ENCODE measurements around the gene MCOLN3.

Gene MCOLN3

DNA sequence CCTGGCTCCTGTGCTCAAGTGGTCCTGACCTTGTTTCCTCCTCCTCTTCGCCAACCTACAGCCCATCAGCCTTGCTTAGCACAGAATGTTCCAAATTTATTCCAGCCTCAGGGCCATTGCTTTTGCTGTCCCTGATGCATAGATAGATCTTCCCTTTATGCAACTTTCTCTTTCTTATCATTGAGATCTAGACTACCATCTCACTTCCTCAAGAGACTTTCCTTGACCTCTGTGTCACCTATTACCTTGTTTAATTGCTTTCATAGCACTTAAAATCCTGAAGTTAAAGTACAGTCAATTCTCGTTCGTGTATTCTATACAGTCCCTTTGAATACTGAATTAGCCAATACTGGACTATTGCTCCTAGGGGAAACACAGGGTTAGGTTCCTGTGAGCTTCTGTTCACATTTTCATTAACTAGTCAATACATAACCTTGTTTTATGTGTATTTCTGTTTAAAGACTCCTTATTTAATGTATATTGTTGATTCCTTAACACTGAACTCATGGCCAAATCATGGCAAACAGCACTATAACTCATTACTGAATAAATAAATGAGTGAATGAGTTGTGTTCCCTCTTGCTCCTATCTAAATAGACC, 26.2 kb upstream of the MCOLN3 start:
- H3K9me3 ChIP-seq (ENCODE audit: control insufficient read depth in 5 of 5, low read length in 5 of 5): no peaks in the 10 kb centered on the region
- no peak overlapping the region for H3K9ac ChIP-seq (ENCODE audit: low read length in 5 of 5)
- H3K4me1 ChIP-seq (ENCODE audit: control insufficient read depth in 5 of 5, insufficient read depth in 5 of 5, low read length in 5 of 5): no peaks in the 10 kb centered on the region
- H3K27me3 ChIP-seq (ENCODE audit: control insufficient read depth in 5 of 5, insufficient read depth in 4 of 5, low read length in 5 of 5): no peaks in the 10 kb centered on the region
- H3K36me3 ChIP-seq (ENCODE audit: control insufficient read depth in 5 of 5, insufficient read depth in 5 of 5, low read length in 5 of 5): no peaks in the 10 kb centered on the region
- H3K27ac ChIP-seq (ENCODE audit: low read depth, low read length): no peak overlapping the region
- no peak overlapping the region for H3K4me3 ChIP-seq (ENCODE audit: low read depth in 1 of 5, low read length in 5 of 5)

DNA sequence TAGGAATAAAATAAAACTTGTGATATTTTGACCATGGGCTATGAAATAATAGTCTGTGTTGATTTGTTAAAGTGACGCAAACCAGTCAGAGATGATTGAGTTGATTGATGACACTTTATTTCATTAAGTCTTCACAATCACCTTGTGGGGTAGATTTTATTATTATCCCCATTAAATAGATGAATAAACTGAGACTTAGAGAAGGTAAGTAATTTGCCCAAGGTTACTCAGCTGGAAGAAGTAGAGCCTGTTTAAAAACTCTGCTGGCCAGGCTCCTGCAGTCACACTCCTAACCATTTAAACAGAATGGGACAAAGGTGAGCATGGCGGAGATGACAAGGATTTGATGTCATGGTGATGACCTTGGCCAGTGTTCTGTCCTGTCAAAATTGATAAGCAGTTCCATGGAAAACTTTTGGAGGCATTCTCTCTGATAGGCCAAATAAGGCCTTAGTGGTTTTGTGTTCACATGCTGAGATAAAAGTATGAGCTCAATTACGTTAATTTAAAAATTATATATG, 22.7 kb upstream of the MCOLN3 start:
- Histone ChIP-seq H3K9me3 (ENCODE audit: control insufficient read depth in 5 of 5, low read length in 5 of 5) (no peaks in the 10 kb centered on the region), H3K27me3 (ENCODE audit: control insufficient read depth in 5 of 5, insufficient read depth in 4 of 5, low read length in 5 of 5) (no peaks in the 10 kb centered on the region)

DNA sequence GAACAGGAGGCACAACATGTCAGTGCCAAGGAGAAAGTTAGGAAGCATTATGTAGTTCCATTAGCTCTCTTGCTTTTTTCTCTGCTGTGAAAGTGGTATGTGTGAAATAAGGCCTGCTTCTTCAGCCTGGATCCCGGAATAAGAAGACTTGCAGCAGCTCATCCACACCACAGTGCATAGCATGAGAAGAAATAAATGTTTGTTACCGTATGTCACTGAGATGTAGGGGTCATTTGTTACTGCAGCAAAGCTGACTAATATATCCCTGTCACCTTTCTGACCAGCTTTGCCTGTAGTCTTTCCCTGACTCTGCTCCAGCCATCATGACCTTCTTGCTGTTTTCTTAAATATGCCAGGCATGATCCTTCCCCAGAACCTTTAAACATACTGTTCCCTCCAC, 20.5 kb upstream of the MCOLN3 start:
- Histone ChIP-seq H3K36me3 (ENCODE audit: control insufficient read depth in 5 of 5, insufficient read depth in 5 of 5, low read length in 5 of 5) (no peaks in the 10 kb centered on the region), H3K9me3 (ENCODE audit: control insufficient read depth in 5 of 5, low read length in 5 of 5) (no peaks in the 10 kb centered on the region), H3K27ac (ENCODE audit: low read depth, low read length) (no peak overlapping the region), H3K4me1 (ENCODE audit: control insufficient read depth in 5 of 5, insufficient read depth in 5 of 5, low read length in 5 of 5) (no peaks in the 10 kb centered on the region), H3K4me3 (ENCODE audit: low read depth in 1 of 5, low read length in 5 of 5) (no peak overlapping the region), H3K9ac (ENCODE audit: low read length in 5 of 5) (no peak overlapping the region), H3K27me3 (ENCODE audit: control insufficient read depth in 5 of 5, insufficient read depth in 4 of 5, low read length in 5 of 5) (no peaks in the 10 kb centered on the region)

More for the DNA sequence above, 22.7 kb upstream of the MCOLN3 start:
- Histone ChIP-seq H3K4me3 (ENCODE audit: low read depth in 1 of 5, low read length in 5 of 5) (no peak overlapping the region), H3K36me3 (ENCODE audit: control insufficient read depth in 5 of 5, insufficient read depth in 5 of 5, low read length in 5 of 5) (no peaks in the 10 kb centered on the region), H3K9ac (ENCODE audit: low read length in 5 of 5) (no peak overlapping the region), H3K4me1 (ENCODE audit: control insufficient read depth in 5 of 5, insufficient read depth in 5 of 5, low read length in 5 of 5) (no peaks in the 10 kb centered on the region), H3K27ac (ENCODE audit: low read depth, low read length) (no peak overlapping the region)

DNA sequence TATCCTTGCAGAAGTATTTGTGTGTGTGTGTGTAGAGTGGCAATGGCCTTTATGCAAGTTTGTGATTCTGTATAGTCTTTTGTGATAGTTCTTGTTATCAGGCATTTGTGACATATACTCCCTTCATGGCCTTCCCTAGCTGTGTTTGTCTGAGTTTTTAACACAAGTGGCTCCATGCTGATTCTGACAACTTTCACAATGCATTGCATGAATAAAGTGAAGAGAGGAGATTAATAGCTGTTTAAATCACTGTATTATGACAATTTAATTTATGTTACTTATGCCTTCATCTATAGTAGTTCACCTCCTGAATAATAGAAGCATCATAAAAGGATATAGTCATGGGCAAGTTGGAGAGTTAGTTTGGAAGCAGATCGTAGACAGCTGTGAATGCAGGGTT, 17.2 kb upstream of the MCOLN3 start:
- H3K36me3 ChIP-seq (ENCODE audit: control insufficient read depth in 5 of 5, insufficient read depth in 5 of 5, low read length in 5 of 5): no peaks in the 10 kb centered on the region
- no peaks in the 10 kb centered on the region for H3K9me3 ChIP-seq (ENCODE audit: control insufficient read depth in 5 of 5, low read length in 5 of 5)
- no peaks in the 10 kb centered on the region for H3K27me3 ChIP-seq (ENCODE audit: control insufficient read depth in 5 of 5, insufficient read depth in 4 of 5, low read length in 5 of 5)

DNA sequence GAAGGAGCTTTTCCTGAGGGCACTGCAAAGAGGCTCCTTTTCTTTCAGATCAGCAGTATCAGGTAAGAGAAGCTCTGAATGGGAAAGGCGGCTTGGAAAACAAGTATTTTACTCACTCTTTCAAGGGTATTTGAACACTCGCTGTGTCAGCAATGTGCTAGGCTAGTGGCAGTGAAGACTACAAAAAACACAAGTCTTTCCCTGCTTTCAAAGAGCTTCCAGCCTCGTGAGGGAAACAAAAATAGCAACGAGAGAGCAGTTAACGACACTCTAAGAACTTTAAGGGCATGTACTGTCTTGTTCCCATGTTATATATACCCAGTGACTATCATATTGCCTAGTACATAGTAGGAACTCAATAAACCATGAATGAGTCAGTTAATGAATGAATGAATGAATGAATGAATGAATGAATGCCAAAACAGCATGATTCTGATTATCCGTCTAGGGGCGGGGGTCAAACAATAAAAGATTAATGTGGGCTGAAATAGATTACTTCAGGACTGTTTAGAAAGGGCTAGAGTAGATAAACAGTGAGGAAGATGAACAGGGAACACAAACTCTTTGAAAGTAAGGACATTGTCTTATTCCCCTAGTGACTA, 14.2 kb upstream of the MCOLN3 start:
- no peaks in the 10 kb centered on the region for H3K9me3 ChIP-seq (ENCODE audit: control insufficient read depth in 5 of 5, low read length in 5 of 5)
- peak overlapping the region in 3 of 5 donors; percentile 44 to 68 (median 62) for H3K9ac ChIP-seq (ENCODE audit: low read length in 5 of 5)
- no peak overlapping the region for H3K27ac ChIP-seq (ENCODE audit: low read depth, low read length)
- H3K36me3 ChIP-seq (ENCODE audit: control insufficient read depth in 5 of 5, insufficient read depth in 5 of 5, low read length in 5 of 5): no peaks in the 10 kb centered on the region
- no peaks in the 10 kb centered on the region for H3K27me3 ChIP-seq (ENCODE audit: control insufficient read depth in 5 of 5, insufficient read depth in 4 of 5, low read length in 5 of 5)
- H3K4me1 ChIP-seq (ENCODE audit: control insufficient read depth in 5 of 5, insufficient read depth in 5 of 5, low read length in 5 of 5): peaks cover 0 to 13% (median 9%) of the 10 kb centered on the region in 5 donors
- peak overlapping the region; percentile 74 to 83 (median 78) for H3K4me3 ChIP-seq (ENCODE audit: low read depth in 1 of 5, low read length in 5 of 5)

More for the DNA sequence above, 17.2 kb upstream of the MCOLN3 start:
- Histone ChIP-seq H3K4me3 (ENCODE audit: low read depth in 1 of 5, low read length in 5 of 5) (no peak overlapping the region), H3K27ac (ENCODE audit: low read depth, low read length) (no peak overlapping the region), H3K9ac (ENCODE audit: low read length in 5 of 5) (no peak overlapping the region), H3K4me1 (ENCODE audit: control insufficient read depth in 5 of 5, insufficient read depth in 5 of 5, low read length in 5 of 5) (peaks cover 0 to 13% (median 9%) of the 10 kb centered on the region in 5 donors)

DNA sequence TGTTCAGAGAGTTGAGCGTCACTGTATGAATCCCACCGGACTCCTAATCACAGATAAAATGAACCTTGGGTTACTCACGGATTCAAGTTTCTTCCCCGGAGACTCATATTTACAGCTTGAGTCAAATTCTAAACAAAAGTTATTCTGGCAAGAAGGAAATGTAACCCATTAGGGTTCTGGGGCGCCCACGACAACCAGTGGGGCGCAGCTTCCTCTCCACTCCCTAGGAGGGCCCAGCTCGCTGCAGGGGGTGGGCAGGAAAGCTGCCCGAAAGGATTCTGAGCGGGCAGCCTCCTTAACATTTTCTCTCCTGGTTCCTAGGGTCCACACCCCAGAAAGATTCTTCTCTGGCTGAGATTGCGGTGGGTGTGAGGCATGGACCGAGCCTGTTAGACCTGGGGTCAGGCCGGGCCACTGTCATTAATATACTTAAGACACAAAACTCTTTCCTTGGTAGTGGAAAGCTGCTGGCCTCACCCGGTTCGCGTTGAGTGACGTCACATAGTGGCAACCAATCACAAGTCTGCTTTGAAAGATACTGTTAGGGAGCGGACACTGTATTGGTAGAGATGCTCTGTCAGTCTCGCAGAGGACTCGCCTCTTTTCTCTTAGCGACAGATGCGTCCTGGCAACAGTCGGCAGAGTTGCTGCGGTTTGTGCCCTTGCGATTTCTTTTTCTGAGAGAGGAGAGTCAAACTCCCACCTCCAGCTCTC, 13.6 kb upstream of the MCOLN3 start:
- Histone ChIP-seq H3K4me3 (ENCODE audit: low read depth in 1 of 5, low read length in 5 of 5) (peak overlapping the region; percentile 74 to 83 (median 78)), H3K4me1 (ENCODE audit: control insufficient read depth in 5 of 5, insufficient read depth in 5 of 5, low read length in 5 of 5) (peaks cover 0 to 13% (median 9%) of the 10 kb centered on the region in 5 donors), H3K36me3 (ENCODE audit: control insufficient read depth in 5 of 5, insufficient read depth in 5 of 5, low read length in 5 of 5) (no peaks in the 10 kb centered on the region), H3K27me3 (ENCODE audit: control insufficient read depth in 5 of 5, insufficient read depth in 4 of 5, low read length in 5 of 5) (no peaks in the 10 kb centered on the region), H3K27ac (ENCODE audit: low read depth, low read length) (peak overlapping the region; percentile 70), H3K9me3 (ENCODE audit: control insufficient read depth in 5 of 5, low read length in 5 of 5) (no peaks in the 10 kb centered on the region), H3K9ac (ENCODE audit: low read length in 5 of 5) (peak overlapping the region; percentile 1 to 77 (median 75))

DNA sequence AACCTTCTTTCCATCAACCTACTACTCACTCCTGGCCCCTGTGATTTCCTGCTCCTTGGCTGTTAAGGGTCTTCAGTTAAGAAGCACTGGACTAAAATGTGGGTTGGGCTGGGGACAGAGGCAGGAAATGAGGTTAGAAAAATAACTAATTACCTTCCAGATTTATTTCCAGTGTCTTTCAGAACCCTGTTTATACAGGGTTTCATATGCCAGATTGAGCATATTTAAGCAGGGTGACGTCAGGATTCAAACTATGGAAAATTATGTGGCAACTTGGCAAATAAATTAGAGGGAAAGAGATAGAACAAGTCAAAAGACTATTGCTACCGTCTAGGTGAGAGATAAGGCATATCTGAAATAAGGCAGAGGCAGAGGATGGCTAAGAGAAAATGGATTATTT, 11.7 kb upstream of the MCOLN3 start:
- Histone ChIP-seq H3K27ac (ENCODE audit: low read depth, low read length) (no peak overlapping the region), H3K9ac (ENCODE audit: low read length in 5 of 5) (no peak overlapping the region), H3K27me3 (ENCODE audit: control insufficient read depth in 5 of 5, insufficient read depth in 4 of 5, low read length in 5 of 5) (no peaks in the 10 kb centered on the region), H3K4me1 (ENCODE audit: control insufficient read depth in 5 of 5, insufficient read depth in 5 of 5, low read length in 5 of 5) (peaks cover 0 to 13% (median 9%) of the 10 kb centered on the region in 5 donors), H3K36me3 (ENCODE audit: control insufficient read depth in 5 of 5, insufficient read depth in 5 of 5, low read length in 5 of 5) (no peaks in the 10 kb centered on the region), H3K9me3 (ENCODE audit: control insufficient read depth in 5 of 5, low read length in 5 of 5) (no peaks in the 10 kb centered on the region), H3K4me3 (ENCODE audit: low read depth in 1 of 5, low read length in 5 of 5) (no peak overlapping the region)

DNA sequence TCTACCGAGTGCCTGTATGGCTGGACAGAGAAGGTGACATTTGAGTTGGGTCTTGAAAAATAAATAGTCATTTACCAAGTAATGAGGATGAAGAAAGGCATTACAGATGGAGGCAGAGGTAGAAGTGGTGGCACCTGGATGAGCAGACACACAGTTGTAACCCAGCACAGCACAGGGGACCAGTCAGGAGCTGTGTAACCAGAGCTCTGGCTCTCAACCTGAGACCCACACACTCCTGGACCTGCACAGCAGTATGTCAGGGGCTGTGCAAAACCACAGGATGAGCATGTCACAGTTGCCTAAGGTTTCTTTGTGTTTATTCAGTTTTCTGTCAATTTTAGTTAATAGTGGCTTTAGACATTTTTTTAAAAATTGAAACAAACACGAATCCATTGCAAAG, 11.3 kb upstream of the MCOLN3 start:
- Histone ChIP-seq H3K36me3 (ENCODE audit: control insufficient read depth in 5 of 5, insufficient read depth in 5 of 5, low read length in 5 of 5) (no peaks in the 10 kb centered on the region), H3K27ac (ENCODE audit: low read depth, low read length) (no peak overlapping the region), H3K27me3 (ENCODE audit: control insufficient read depth in 5 of 5, insufficient read depth in 4 of 5, low read length in 5 of 5) (no peaks in the 10 kb centered on the region), H3K4me3 (ENCODE audit: low read depth in 1 of 5, low read length in 5 of 5) (no peak overlapping the region), H3K9me3 (ENCODE audit: control insufficient read depth in 5 of 5, low read length in 5 of 5) (no peaks in the 10 kb centered on the region), H3K4me1 (ENCODE audit: control insufficient read depth in 5 of 5, insufficient read depth in 5 of 5, low read length in 5 of 5) (peaks cover 0 to 13% (median 9%) of the 10 kb centered on the region in 5 donors), H3K9ac (ENCODE audit: low read length in 5 of 5) (no peak overlapping the region)

DNA sequence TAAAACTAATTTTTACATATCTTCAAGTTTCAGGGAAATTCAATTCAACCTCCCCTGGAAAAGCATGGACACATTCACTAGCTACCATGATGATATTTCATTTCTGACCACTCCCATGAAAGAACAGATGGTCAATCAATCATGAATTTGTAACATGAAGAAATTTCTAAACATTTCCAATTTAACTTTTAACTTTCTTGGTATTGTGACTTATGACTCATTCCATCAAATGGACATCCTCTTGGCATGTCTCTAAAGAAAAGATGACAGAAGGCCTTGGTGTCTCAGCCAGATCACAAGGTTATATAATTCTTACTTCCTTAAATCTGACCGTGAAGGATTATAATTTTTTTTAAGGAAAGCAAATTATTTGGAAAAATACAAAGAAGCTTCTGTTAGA, 10.5 kb upstream of the MCOLN3 start:
- H3K27ac ChIP-seq (ENCODE audit: low read depth, low read length): no peak overlapping the region
- no peaks in the 10 kb centered on the region for H3K36me3 ChIP-seq (ENCODE audit: control insufficient read depth in 5 of 5, insufficient read depth in 5 of 5, low read length in 5 of 5)
- H3K9ac ChIP-seq (ENCODE audit: low read length in 5 of 5): no peak overlapping the region
- H3K4me3 ChIP-seq (ENCODE audit: low read depth in 1 of 5, low read length in 5 of 5): no peak overlapping the region
- no peaks in the 10 kb centered on the region for H3K9me3 ChIP-seq (ENCODE audit: control insufficient read depth in 5 of 5, low read length in 5 of 5)
- no peaks in the 10 kb centered on the region for H3K27me3 ChIP-seq (ENCODE audit: control insufficient read depth in 5 of 5, insufficient read depth in 4 of 5, low read length in 5 of 5)
- peaks cover 0 to 13% (median 9%) of the 10 kb centered on the region in 5 donors for H3K4me1 ChIP-seq (ENCODE audit: control insufficient read depth in 5 of 5, insufficient read depth in 5 of 5, low read length in 5 of 5)

DNA sequence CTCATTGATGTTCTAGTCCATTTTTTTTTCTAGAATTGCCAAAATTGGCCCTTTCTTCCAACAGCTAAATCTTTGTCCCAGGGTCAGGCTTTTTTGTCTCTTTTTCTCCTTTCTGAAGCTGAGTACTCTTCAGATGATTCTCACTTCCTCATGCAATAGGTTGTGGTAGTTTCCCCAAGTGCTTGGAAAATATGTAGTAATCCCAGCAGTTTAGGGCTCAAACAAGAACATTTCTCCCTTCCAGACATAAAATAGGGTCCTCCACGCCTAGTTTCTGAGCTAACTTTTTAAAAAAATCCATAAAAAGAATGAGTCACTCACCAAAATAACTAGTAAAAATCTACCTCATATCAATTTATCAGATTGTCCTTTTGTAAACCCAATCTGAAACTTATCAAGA, 10.0 kb upstream of the MCOLN3 start:
- Histone ChIP-seq H3K9me3 (ENCODE audit: control insufficient read depth in 5 of 5, low read length in 5 of 5) (no peaks in the 10 kb centered on the region), H3K9ac (ENCODE audit: low read length in 5 of 5) (peak overlapping the region in 1 of 5 donors; percentile 2), H3K36me3 (ENCODE audit: control insufficient read depth in 5 of 5, insufficient read depth in 5 of 5, low read length in 5 of 5) (no peaks in the 10 kb centered on the region), H3K4me3 (ENCODE audit: low read depth in 1 of 5, low read length in 5 of 5) (no peak overlapping the region), H3K4me1 (ENCODE audit: control insufficient read depth in 5 of 5, insufficient read depth in 5 of 5, low read length in 5 of 5) (peaks cover 0 to 13% (median 9%) of the 10 kb centered on the region in 5 donors), H3K27me3 (ENCODE audit: control insufficient read depth in 5 of 5, insufficient read depth in 4 of 5, low read length in 5 of 5) (no peaks in the 10 kb centered on the region), H3K27ac (ENCODE audit: low read depth, low read length) (no peak overlapping the region)
